GM23338 (cell line): ENCODE results near the gene DEK. TPM values are rescaled to one million over a fixed set of nuclear protein-coding genes. Genes with fewer than 3 reads are reported as not detected.

Experiments
- CREB1 ChIP-seq: fragments of 250-450 bp; sonication (Bioruptor Pico); IDR thresholded peaks from 2 replicates; pipeline ENCODE4 v1.5.0; 2020; ENCODE audit warnings: low read depth, mild to moderate bottlenecking, moderate library complexity
- JUNB ChIP-seq: IDR thresholded peaks from one replicate; pipeline ENCODE4 v1.6.1; 2016; ENCODE audit warnings: antibody characterized with exemption; ENCODE audit not compliant: unreplicated experiment
- NANOG ChIP-seq: IDR thresholded peaks from 2 replicates; pipeline ENCODE4 v1.6.1; 2016; ENCODE audit warnings: antibody characterized with exemption, borderline replicate concordance
- POLR2AphosphoS5 ChIP-seq: IDR thresholded peaks from 2 replicates; pipeline ENCODE4 v1.6.1; 2016; ENCODE audit warnings: antibody characterized with exemption, low read depth
- REST ChIP-seq: IDR thresholded peaks from one replicate; pipeline ENCODE4 v1.6.1; 2018; ENCODE audit warnings: antibody characterized with exemption; ENCODE audit not compliant: unreplicated experiment
- ZNF114 ChIP-seq: fragments of 250-450 bp; sonication (Bioruptor Pico); IDR thresholded peaks from 2 replicates; pipeline ENCODE4 v1.5.0; 2020; ENCODE audit warnings: mild to moderate bottlenecking, moderate library complexity
- ZNF462 ChIP-seq: fragments of 250-450 bp; sonication (Bioruptor Pico); IDR thresholded peaks from 2 replicates; pipeline ENCODE4 v1.5.0; 2020; ENCODE audit warnings: mild to moderate bottlenecking, moderate library complexity
- polyA plus RNA-seq: library from polyadenylated mRNA; unstranded; fragments of >200 nt; fragmentation: Nextera tagmentation; extraction: Ambion mirVana; gene quantifications from 2 replicates; pipeline ENCODE4 v1.2.1, GENCODE V29; 2016
- total RNA-seq: library from RNA; depleted of rRNA; stranded (reverse); fragments of >200 nt; shearing (Covaris generic); gene quantifications from 2 replicates; pipeline ENCODE4 v1.2.3, GENCODE V29; 2014

The DEK gene
- total and polyA plus RNA-seq, 2 experiments from 2014 or later, result 218 to 582 TPM

- no peak for TF ChIP-seq ZNF462 (CRISPR knock-in tag)
- TF ChIP-seq CREB1, result no peak
- no peak for TF ChIP-seq REST
- no peak for TF ChIP-seq POLR2AphosphoS5
- TF ChIP-seq ZNF114 (CRISPR knock-in tag), result no peak
- no peak for TF ChIP-seq NANOG
- no peak for TF ChIP-seq JUNB
Observed at GRCh38 chr6:18210707-18211106, 53.6 kb downstream of the DEK start (continued).
